Adrenal gland (tissue), 12 donors: ENCODE results near the gene AFF1. TPM values are rescaled to one million over a fixed set of nuclear protein-coding genes. Genes with fewer than 3 reads are reported as not detected.

Experiments
- DNase-seq, 7 donors: peaks; one replicate each; pipeline ENCODE4 v3.0.0-alpha.2; 2019 to 2020
- H3K27ac ChIP-seq, 5 donors: fragments of 200-600 bp; sonication (generic) in 4 of 5; 1 replicate in 3 of 5; 2 replicates in 2 of 5; pipeline versions ENCODE4 v1.5.1 to v1.8.0; 2016 to 2020; ENCODE audit warnings: mild to moderate bottlenecking in 1 of 5
- H3K27me3 ChIP-seq: fragments of 200-600 bp; 2 replicates; pipeline ENCODE4 v1.8.0; 2021
- H3K36me3 ChIP-seq, 2 donors: fragments of 200-600 bp; replicated peaks in 1 of 2; 1 replicate in 1 of 2; 2 replicates in 1 of 2; pipeline versions ENCODE4 v1.5.1 to v1.8.0; 2018 to 2022
- H3K4me1 ChIP-seq, 2 donors: fragments of 200-600 bp; replicated peaks in 1 of 2; 1 replicate in 1 of 2; 2 replicates in 1 of 2; pipeline versions ENCODE4 v1.5.1 to v1.8.0; 2018 to 2021
- H3K4me3 ChIP-seq, 4 donors: fragments of 200-600 bp; sonication (generic) in 3 of 4; one replicate each; pipeline ENCODE4 v1.5.1; 2016 to 2018
- H3K9me3 ChIP-seq, 3 donors: fragments of 200-600 bp; sonication (generic) in 1 of 3; replicated peaks in 1 of 3; 1 replicate in 2 of 3; 2 replicates in 1 of 3; pipeline versions ENCODE4 v1.5.1 to v1.8.0; 2016 to 2021
- CTCF ChIP-seq, 6 experiments: fragments of 450-650 bp in 4 of 6; fragments of 200-600 bp in 2 of 6; sonication (generic) in 1 of 6; IDR thresholded peaks; 1 replicate in 5 of 6; 2 replicates in 1 of 6; pipeline versions ENCODE4 v1.5.1 to v1.8.0; 2016 to 2021; ENCODE audit warnings: antibody characterized with exemption in 6 of 6, mild to moderate bottlenecking in 2 of 6, moderate library complexity in 1 of 6
- POLR2A ChIP-seq, 2 donors: fragments of 450-650 bp; IDR thresholded peaks; one replicate each; pipeline ENCODE4 v1.6.1; 2017; ENCODE audit warnings: antibody characterized with exemption in 2 of 2, mild to moderate bottlenecking in 2 of 2, moderate library complexity in 1 of 2
- WGBS, 4 donors: extraction: QIAGEN DNeasy Blood & Tissue Kit in 2 of 4; methylation state at CpG; one replicate each; pipeline versions ENCODE4 v1.1.5 to v1.1.7; 2013 to 2017; 5-methylcytosine and 5-hydroxymethylcytosine counted together
- intact Hi-C, 2 donors: fragments of 100-400 bp; cut with DNase I; formaldehyde crosslinking; loops; one replicate each; pipeline versions ENCODE4 v1.14.1 to v1.15.0; 2022 to 2023
- polyA plus RNA-seq, 3 donors: library from polyadenylated mRNA; stranded (reverse); fragments of 200-250 nt in 2 of 3; fragments of 350-450 nt in 1 of 3; fragmentation: Illumina TruSeq in 1 of 3; extraction: RNeasy Lipid Tissue Mini Kit (QIAGEN cat#74804) in 1 of 3; gene quantifications; one replicate each; pipeline ENCODE4 v1.2.3, GENCODE V29; 2013 to 2014
- total RNA-seq, 9 donors: library from RNA; depleted of rRNA in 4 of 9; stranded (reverse); fragments of >200 nt in 4 of 9; fragments of 120-200 nt in 1 of 9; fragmentation: NEBNext Ultra II Directional in 1 of 9; extraction: Animal tissue kit (Norgen Biotek cat#: 25700) in 1 of 9; gene quantifications; one replicate each; pipeline versions ENCODE4 v1.1.0 to v1.2.4, GENCODE V29; 2013 to 2023
- donor health status: healthy with polysubstance abuse.
- donor health status: Bipolar disorder and iron deficiency.
- donor health status: DM: yes; HTN: yes; CAD: no.
- donor health status: DM: no; HTN: no; CAD: no.
- donor health status: DM: no; HTN: no; CAD: no.
- donor health status: DM: yes; HTN: yes; CAD: no.

The AFF1 gene
- total and polyA plus RNA-seq, 12 donors: 9.9 to 109 (median 52.3) TPM

- intact Hi-C loops: no loop called here
Measured at GRCh38 chr4:87045234-87045558, 110.4 kb downstream of the AFF1 start.

DNA sequence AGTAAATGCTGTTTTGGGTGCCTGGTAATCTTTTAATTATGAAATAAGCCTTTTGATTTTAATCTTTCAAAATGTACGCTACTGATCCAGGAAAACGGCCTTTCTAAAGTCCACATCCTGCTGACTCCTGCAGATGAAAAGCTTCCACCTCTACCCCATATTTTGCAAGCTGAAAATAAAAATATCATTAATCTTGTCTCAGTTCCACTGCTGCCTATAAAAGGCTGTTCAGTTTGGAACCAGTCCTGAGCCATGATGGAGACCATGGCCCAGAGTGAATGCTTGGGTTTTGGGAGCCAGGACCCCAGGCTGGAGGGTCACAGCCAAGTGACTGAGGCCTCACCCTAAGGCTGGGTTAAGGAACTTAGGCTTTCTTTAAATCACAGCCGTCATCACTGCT lies 110.8 kb downstream of the AFF1 start:
- no peak for DNase-seq
- intact Hi-C loops: no loop called here

More at GRCh38 chr4:87045234-87045558, 110.4 kb downstream of the AFF1 start:
- TF ChIP-seq POLR2A (IDR thresholded peaks at IDR 0.05) (no peak), CTCF (IDR thresholded peaks at IDR 0.05) (no peak)
- no peak for DNase-seq
- WGBS, 4 donors: 16 to 23% (median 21%) methylated on average over 6 of the region's 6 CpGs
- Histone ChIP-seq H3K36me3 (peaks cover 0 to 19% of the 10 kb centered on the region in 2 donors), H3K9me3 (no peaks in the 10 kb centered on the region), H3K27ac (peak overlapping the region; percentile 60 to 93 (median 82)), H3K4me3 (peak overlapping the region in 1 of 4 donors; percentile 28), H3K4me1 (peaks cover 43 to 54% of the 10 kb centered on the region in 2 donors), H3K27me3 (no peaks in the 10 kb centered on the region)

DNA sequence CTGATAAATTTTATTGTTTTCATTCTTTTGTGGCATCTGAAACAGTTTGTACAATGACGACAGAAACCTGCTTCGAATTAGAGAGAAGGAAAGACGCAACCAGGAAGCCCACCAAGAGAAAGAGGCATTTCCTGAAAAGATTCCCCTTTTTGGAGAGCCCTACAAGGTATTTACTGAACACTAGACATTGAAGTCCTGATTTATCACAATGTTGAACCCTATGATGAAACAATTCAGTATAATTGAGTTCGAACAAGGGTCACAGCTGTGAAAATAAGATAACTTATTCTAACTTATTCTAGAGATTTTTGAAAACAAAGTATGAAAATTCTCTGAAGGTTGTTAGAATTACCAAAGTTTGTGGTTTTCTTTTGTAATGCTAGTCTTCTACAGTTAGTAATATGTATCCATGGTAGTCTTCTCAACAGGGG lies 111.3 kb downstream of the AFF1 start:
- intact Hi-C loops: no loop called here
- peaks cover 41 to 59% of the 10 kb centered on the region in 2 donors for H3K4me1 ChIP-seq
- H3K36me3 ChIP-seq: peaks cover 0 to 19% of the 10 kb centered on the region in 2 donors
- no peak for DNase-seq
- H3K27ac ChIP-seq: peak overlapping the region; percentile 60 to 93 (median 82)
- no peaks in the 10 kb centered on the region for H3K9me3 ChIP-seq
- H3K4me3 ChIP-seq: no peak overlapping the region
- TF ChIP-seq POLR2A (IDR thresholded peaks at IDR 0.05): no peak
- no peak for TF ChIP-seq CTCF (IDR thresholded peaks at IDR 0.05)
- WGBS, 4 donors: 43 to 46% (median 45%) methylated on average over 4 of the region's 4 CpGs
- no peaks in the 10 kb centered on the region for H3K27me3 ChIP-seq

More for the DNA sequence above, 110.8 kb downstream of the AFF1 start:
- Histone ChIP-seq H3K27me3 (no peaks in the 10 kb centered on the region), H3K4me1 (peaks cover 43 to 58% of the 10 kb centered on the region in 2 donors), H3K9me3 (no peaks in the 10 kb centered on the region), H3K36me3 (peaks cover 0 to 19% of the 10 kb centered on the region in 2 donors), H3K4me3 (peak overlapping the region in 1 of 4 donors; percentile 28), H3K27ac (peak overlapping the region; percentile 60 to 93 (median 82))
- TF ChIP-seq POLR2A (IDR thresholded peaks at IDR 0.05): no peak
- no peak for TF ChIP-seq CTCF (IDR thresholded peaks at IDR 0.05)
- 14 to 34% (median 21%) methylated on average over 3 of the region's 3 CpGs for whole genome bisulfite sequencing, 4 donors

DNA sequence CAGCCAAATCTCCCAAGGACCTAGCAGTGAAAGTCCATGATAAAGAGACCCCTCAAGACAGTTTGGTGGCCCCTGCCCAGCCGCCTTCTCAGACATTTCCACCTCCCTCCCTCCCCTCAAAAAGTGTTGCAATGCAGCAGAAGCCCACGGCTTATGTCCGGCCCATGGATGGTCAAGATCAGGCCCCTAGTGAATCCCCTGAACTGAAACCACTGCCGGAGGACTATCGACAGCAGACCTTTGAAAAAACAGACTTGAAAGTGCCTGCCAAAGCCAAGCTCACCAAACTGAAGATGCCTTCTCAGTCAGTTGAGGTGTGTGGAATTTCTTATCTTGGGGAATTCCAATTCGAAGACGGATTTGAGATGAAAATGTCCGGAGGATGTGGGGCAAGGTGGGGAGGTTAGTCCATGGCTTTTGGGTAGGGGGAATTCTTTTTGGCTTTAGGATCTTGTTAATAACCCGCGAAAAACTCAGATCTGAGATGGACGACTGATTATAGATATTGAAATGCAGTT lies 112.5 kb downstream of the AFF1 start:
- peaks cover 31 to 57% of the 10 kb centered on the region in 2 donors for H3K4me1 ChIP-seq
- intact Hi-C loops: no loop called here
- H3K4me3 ChIP-seq: no peak overlapping the region
- WGBS, 4 donors: 95 to 96% (median 95%) methylated on average over 11 of the region's 11 CpGs
- H3K36me3 ChIP-seq: peaks cover 0 to 19% of the 10 kb centered on the region in 2 donors
- no peaks in the 10 kb centered on the region for H3K9me3 ChIP-seq
- no peak for TF ChIP-seq CTCF (IDR thresholded peaks at IDR 0.05)
- no peak for TF ChIP-seq POLR2A (IDR thresholded peaks at IDR 0.05)
- peak overlapping the region in 3 of 5 donors; percentile 52 to 85 (median 82) for H3K27ac ChIP-seq
- DNase-seq: no peak
- H3K27me3 ChIP-seq: no peaks in the 10 kb centered on the region
